Panc1 (cell line): Measurements from ENCODE around the gene MRPS11. TPM values are rescaled to one million over a fixed set of nuclear protein-coding genes. Genes with fewer than 3 reads are reported as not detected.

Source experiments
- ATAC-seq: fragments of 200-7000 bp; cut with Tn5 transposase; 2 replicates; pipeline ENCODE4 v1.9.1; 2020; ENCODE audit warnings: mild to moderate bottlenecking, moderate library complexity
- BruUV-seq: library from RNA; stranded (reverse); fragments of 400-500 nt; replicated peaks from 2 replicates; lab custom pipeline; 2021; lab: Mats Ljungman, UMichigan
- CTCF ChIA-PET: fragments of 300-600 bp; sonication (Branson Sonifier 250); formaldehyde crosslinking; loops from one replicate; lab custom pipeline; 2022; ENCODE audit warnings: antibody characterized with exemption; lab: Charles Lee
- POLR2A ChIA-PET: fragments of 300-600 bp; sonication (Branson Sonifier 250); formaldehyde crosslinking; loops from one replicate; lab custom pipeline; 2022; ENCODE audit warnings: antibody characterized with exemption; lab: Charles Lee
- DNase-seq: peaks from one replicate; pipeline ENCODE4 v3.0.0-alpha.2; 2010; ENCODE audit warnings: low read depth, low spot score
- H3K27ac ChIP-seq: 2 replicates; pipeline ENCODE4 v1.5.1; 2011; ENCODE audit warnings: mild to moderate bottlenecking, low read length, inconsistent platforms
- H3K27me3 ChIP-seq: fragments of 200-500 bp; sonication (Bioruptor generic); 2 replicates; pipeline ENCODE4 v1.6.0; 2014; ENCODE audit warnings: low read length, inconsistent platforms; ENCODE audit not compliant: control insufficient read depth, insufficient read depth
- H3K36me3 ChIP-seq: fragments of 200-500 bp; sonication (Bioruptor generic); 2 replicates; pipeline ENCODE4 v1.5.1; 2014; ENCODE audit warnings: inconsistent platforms, mild to moderate bottlenecking, low read length, moderate library complexity; ENCODE audit not compliant: control insufficient read depth, insufficient read depth
- H3K4me1 ChIP-seq: 2 replicates; pipeline ENCODE4 v1.5.1; 2011; ENCODE audit warnings: inconsistent platforms, mild to moderate bottlenecking, low read length, moderate library complexity; ENCODE audit not compliant: control insufficient read depth, insufficient read depth
- H3K4me3 ChIP-seq, 2 experiments: 2 replicates each; pipeline ENCODE4 v1.5.1; 2011 to 2012; ENCODE audit warnings: low read depth in 2 of 2, low read length in 2 of 2, mild to moderate bottlenecking in 2 of 2, inconsistent platforms in 1 of 2, moderate library complexity in 1 of 2
- H3K9me3 ChIP-seq: fragments of 200-500 bp; sonication (Bioruptor generic); 2 replicates; pipeline ENCODE4 v1.5.1; 2014; ENCODE audit warnings: low read depth, mild to moderate bottlenecking, inconsistent platforms, low read length, moderate library complexity; ENCODE audit not compliant: control insufficient read depth, insufficient read depth
- POLR2AphosphoS5 ChIP-seq: IDR thresholded peaks from 2 replicates; pipeline ENCODE4 v1.6.1; 2012; ENCODE audit warnings: mild to moderate bottlenecking, low read depth, low read length, moderate library complexity
- REST ChIP-seq, 2 experiments: IDR thresholded peaks; 2 replicates each; pipeline ENCODE4 v1.6.1; 2011 to 2012; ENCODE audit warnings: low read depth in 2 of 2, control low read depth in 1 of 2, low read length in 1 of 2, mild to moderate bottlenecking in 1 of 2, moderate library complexity in 1 of 2; ENCODE audit not compliant: insufficient read depth in 1 of 2
- SIN3A ChIP-seq: IDR thresholded peaks from 2 replicates; pipeline ENCODE4 v1.6.1; 2012; ENCODE audit warnings: low read depth, mild to moderate bottlenecking, low read length, moderate library complexity, borderline replicate concordance; ENCODE audit not compliant: insufficient read depth
- TCF7L2 ChIP-seq: IDR thresholded peaks from 2 replicates; pipeline ENCODE4 v1.6.1; 2011; ENCODE audit warnings: mild to moderate bottlenecking, low read depth, low read length, inconsistent platforms
- in situ Hi-C: cut with HindIII; loops from 2 replicates; pipeline ENCODE4 v1.10.0; 2016; ENCODE audit warnings: low sequenced_read_pairs, low pct_unique_long_range_greater_than_20kb
- intact Hi-C: fragments of 100-400 bp; cut with micrococcal nuclease; formaldehyde crosslinking; loops from one replicate; pipeline ENCODE4 v1.10.0; 2022; ENCODE audit not compliant: unreplicated experiment
- total RNA-seq: library from RNA; stranded (reverse); gene quantifications from one replicate; pipeline ENCODE4 v1.2.1, GENCODE V29; 2021; ENCODE audit not compliant: unreplicated experiment
- TF ChIP-seq, protein P1 (sequence below): fragments of 450-650 bp; IDR thresholded peaks from 2 replicates; pipeline ENCODE4 v1.5.1; 2017; ENCODE audit warnings: mild to moderate bottlenecking

The MRPS11 gene
- total RNA-seq, 1 experiment from 2014 or later: 76.9 TPM

DNA sequence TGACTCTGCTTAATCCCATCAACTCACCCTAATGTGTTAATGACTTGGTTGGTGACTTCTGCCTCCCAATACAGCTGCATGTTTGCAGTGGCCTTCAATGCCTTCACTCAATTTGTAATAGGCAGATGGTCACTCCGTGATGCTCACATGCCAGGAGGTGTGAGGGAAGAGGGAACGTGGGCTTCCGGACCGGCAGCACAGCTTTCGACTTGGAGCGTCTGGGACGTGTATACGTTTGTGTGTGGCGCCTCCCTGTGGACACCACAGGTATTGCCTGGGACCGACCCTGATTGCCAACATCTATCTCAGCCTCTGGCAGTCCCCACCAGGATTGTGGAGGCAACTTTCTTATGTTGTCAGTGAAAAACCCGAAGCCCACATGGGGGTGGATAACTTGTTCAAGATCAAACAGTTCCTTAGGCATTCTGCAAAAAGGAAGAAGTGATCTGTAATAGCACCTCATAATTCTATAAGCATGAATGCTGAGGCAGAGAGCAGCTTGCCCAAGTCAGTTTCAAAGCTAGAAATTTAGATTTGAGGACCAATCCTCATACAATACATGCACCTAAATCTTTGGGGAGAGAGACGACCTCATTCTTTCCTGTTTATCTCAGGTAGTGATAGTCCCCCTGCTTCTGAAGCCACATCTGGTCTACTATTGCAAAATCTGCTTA is 17.2 kb upstream of the MRPS11 start:
- ChIA-PET CTCF (interaction anchor here (0.5 kb wide), 2 partner anchors 17 to 161 kb away, joined by 3 read pairs; partner anchors contain the start of genes MRPL46 and MRPS11), POLR2A (no interaction called here)
- Histone ChIP-seq H3K27ac (no peak overlapping the region), H3K36me3 (no peaks in the 10 kb centered on the region), H3K27me3 (peaks cover 3% of the 10 kb centered on the region; the same call in 1 of the 2 replicates), H3K9me3 (peaks cover 2% of the 10 kb centered on the region; the same call in 1 of the 2 replicates), H3K4me3 (no peak overlapping the region), H3K4me1 (no peaks in the 10 kb centered on the region)
- no TSS peak for BruUV-seq
- in situ Hi-C loops: no loop called here
- TF ChIP-seq, protein P1, sequence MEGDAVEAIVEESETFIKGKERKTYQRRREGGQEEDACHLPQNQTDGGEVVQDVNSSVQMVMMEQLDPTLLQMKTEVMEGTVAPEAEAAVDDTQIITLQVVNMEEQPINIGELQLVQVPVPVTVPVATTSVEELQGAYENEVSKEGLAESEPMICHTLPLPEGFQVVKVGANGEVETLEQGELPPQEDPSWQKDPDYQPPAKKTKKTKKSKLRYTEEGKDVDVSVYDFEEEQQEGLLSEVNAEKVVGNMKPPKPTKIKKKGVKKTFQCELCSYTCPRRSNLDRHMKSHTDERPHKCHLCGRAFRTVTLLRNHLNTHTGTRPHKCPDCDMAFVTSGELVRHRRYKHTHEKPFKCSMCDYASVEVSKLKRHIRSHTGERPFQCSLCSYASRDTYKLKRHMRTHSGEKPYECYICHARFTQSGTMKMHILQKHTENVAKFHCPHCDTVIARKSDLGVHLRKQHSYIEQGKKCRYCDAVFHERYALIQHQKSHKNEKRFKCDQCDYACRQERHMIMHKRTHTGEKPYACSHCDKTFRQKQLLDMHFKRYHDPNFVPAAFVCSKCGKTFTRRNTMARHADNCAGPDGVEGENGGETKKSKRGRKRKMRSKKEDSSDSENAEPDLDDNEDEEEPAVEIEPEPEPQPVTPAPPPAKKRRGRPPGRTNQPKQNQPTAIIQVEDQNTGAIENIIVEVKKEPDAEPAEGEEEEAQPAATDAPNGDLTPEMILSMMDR: peak; percentile 93
- no peak for TF ChIP-seq POLR2AphosphoS5
- intact Hi-C loops: loop anchor here (5.0 to 10.0 kb wide), 3 partner anchors 115 to 1535 kb away; no protein-coding TSS in a partner anchor
- ATAC-seq: peak; percentile 81
- peak; percentile 25 for DNase-seq

- no peaks in the 10 kb centered on the region for H3K9me3 ChIP-seq
- no peak for DNase-seq
- intact Hi-C loops: loop anchor here (5.0 to 10.0 kb wide), 3 partner anchors 119 to 1539 kb away; no protein-coding TSS in a partner anchor
- ATAC-seq: no peak
- no peak overlapping the region for H3K27ac ChIP-seq
- ChIA-PET POLR2A (no interaction called here), CTCF (interaction anchor here (0.5 kb wide), 1 partner anchor 120 kb away, joined by 8 read pairs; no protein-coding TSS in a partner anchor)
- H3K4me1 ChIP-seq: no peaks in the 10 kb centered on the region
- TF ChIP-seq REST (IDR thresholded peaks at IDR 0.05; ENCODE audit: insufficient read depth in 1 of 2, low read depth in 2 of 2, low read length in 1 of 2): no peak
- TF ChIP-seq SIN3A: no peak
- TF ChIP-seq, protein P1: no peak
- TF ChIP-seq POLR2AphosphoS5: no peak
- no peak for TF ChIP-seq TCF7L2
- H3K36me3 ChIP-seq: no peaks in the 10 kb centered on the region
- in situ Hi-C loops: no loop called here
- BruUV-seq: no TSS peak
- peaks cover 3% of the 10 kb centered on the region; the same call in 1 of the 2 replicates for H3K27me3 ChIP-seq
- H3K4me3 ChIP-seq: no peak overlapping the region
Observed at GRCh38 chr15:88453651-88454050, 13.9 kb upstream of the MRPS11 start.
